GM12891 (cell line): ENCODE data around the gene AFMID.

Source experiments
- PAX5 ChIP-seq: IDR thresholded peaks from 2 replicates; pipeline ENCODE4 v1.6.1; 2011; ENCODE audit warnings: low read length, moderate library complexity, mild to moderate bottlenecking; ENCODE audit not compliant: insufficient read depth, severe bottlenecking
- POLR2A ChIP-seq: IDR thresholded peaks from 2 replicates; pipeline ENCODE4 v1.6.1; 2011; ENCODE audit warnings: low read depth, low read length, control low read depth
- POLR2AphosphoS5 ChIP-seq: IDR thresholded peaks from 2 replicates; pipeline ENCODE4 v1.6.1; 2011; ENCODE audit warnings: low read depth, low read length, control low read depth
- POU2F2 ChIP-seq: IDR thresholded peaks from 2 replicates; pipeline ENCODE4 v1.6.1; 2011; ENCODE audit warnings: low read depth, mild to moderate bottlenecking, control low read depth, low read length, moderate library complexity
- SPI1 ChIP-seq: IDR thresholded peaks from 2 replicates; pipeline ENCODE4 v1.6.1; 2011; ENCODE audit warnings: low read depth, low read length, control low read depth
- TAF1 ChIP-seq: IDR thresholded peaks from 2 replicates; pipeline ENCODE4 v1.6.1; 2011; ENCODE audit warnings: low read depth, low read length, control low read depth

DNA sequence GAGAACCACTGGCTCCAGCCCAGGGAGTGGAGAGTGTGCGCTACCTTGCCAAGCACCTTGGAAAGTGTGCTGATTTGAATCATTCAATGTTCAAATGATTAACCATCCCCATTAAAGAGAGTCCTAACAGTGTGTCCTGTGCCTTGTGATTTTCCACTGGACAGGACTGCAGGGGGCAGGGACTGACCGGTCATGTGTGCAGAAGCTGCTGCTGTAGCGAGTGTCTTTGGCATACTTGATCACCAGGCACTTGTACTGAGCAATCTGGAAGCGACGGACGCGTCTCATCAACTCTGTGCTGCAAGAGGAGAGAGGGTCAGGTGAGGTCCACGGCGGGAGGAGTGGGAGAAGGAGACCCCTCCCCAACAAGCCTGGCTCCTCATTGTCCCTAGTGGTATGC is 2.3 kb upstream of the AFMID start:
- no peak for TF ChIP-seq POLR2A
- TF ChIP-seq PAX5: no peak
- no peak for TF ChIP-seq POLR2AphosphoS5
- no peak for TF ChIP-seq TAF1
- TF ChIP-seq SPI1: no peak
- TF ChIP-seq POU2F2: no peak
